GM12801 (cell line): ENCODE measurements around the gene WDR87.

Source experiments
- CTCF ChIP-seq: IDR thresholded peaks from one replicate; pipeline ENCODE4 v1.5.1; 2011; ENCODE audit warnings: control low read depth; ENCODE audit not compliant: insufficient read length; ENCODE audit errors: extremely low read depth

Gene WDR87

GRCh38 chr19:37928527-37929286 is 22.3 kb upstream of the WDR87 start:
- TF ChIP-seq CTCF, result no peak

GRCh38 chr19:37926711-37927110 is 20.3 kb upstream of the WDR87 start:
- TF ChIP-seq CTCF, result no peak

- TF ChIP-seq CTCF, result no peak
Measured at GRCh38 chr19:37926255-37926654, 19.9 kb upstream of the WDR87 start.

- TF ChIP-seq CTCF, result no peak
Measured at GRCh38 chr19:37925212-37925611, 18.8 kb upstream of the WDR87 start.

- no peak for TF ChIP-seq CTCF
Measured at GRCh38 chr19:37920591-37921450, 14.4 kb upstream of the WDR87 start.

GRCh38 chr19:37914908-37915307 is 8.5 kb upstream of the WDR87 start:
- TF ChIP-seq CTCF, result no peak

GRCh38 chr19:37909661-37910199 is 3.3 kb upstream of the WDR87 start:
- no peak for TF ChIP-seq CTCF
